HG03039 (cell line): Measurements from ENCODE around the gene HBG1.
A peak's percentile ranks its signal among the peaks of the same experiment; 100 is the strongest.
"Not testable (repeated sequence)": the region's sequence is repeated elsewhere in the genome, so short reads cannot be mapped to it uniquely, and the experiment has no call there.

Experiments used
- ATAC-seq: cut with Tn5 transposase; IDR thresholded peaks from one replicate; pipeline ENCODE4 v1.9.1; 2021; ENCODE audit warnings: mild to moderate bottlenecking, moderate library complexity; ENCODE audit not compliant: unreplicated experiment

HBG1 gene

DNA sequence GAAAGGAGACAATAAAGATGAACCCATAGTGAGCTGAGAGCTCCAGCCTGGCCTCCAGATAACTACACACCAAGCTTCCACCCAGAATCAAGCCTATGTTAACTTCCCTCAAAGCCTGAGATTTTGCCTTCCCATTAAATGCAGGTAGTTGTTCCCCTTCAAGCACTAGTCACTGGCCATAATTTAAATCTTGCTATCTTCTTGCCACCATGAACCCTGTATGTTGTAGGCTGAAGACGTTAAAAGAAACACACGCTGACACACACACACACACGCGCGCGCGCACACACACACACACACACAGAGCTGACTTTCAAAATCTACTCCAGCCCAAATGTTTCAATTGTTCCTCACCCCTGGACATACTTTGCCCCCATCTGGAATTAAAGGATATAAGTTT, 1.2 kb downstream of the HBG1 start:
- not testable (repeated sequence) for ATAC-seq

GRCh38 chr11:5247472-5248192, 2.0 kb downstream of the HBG1 start:
- ATAC-seq = no peak

GRCh38 chr11:5246772-5247471, 2.7 kb downstream of the HBG1 start:
- no peak for ATAC-seq

- no peak for ATAC-seq
These were observed 4.5 kb downstream of the HBG1 start for GRCh38 chr11:5245155-5245554.

DNA sequence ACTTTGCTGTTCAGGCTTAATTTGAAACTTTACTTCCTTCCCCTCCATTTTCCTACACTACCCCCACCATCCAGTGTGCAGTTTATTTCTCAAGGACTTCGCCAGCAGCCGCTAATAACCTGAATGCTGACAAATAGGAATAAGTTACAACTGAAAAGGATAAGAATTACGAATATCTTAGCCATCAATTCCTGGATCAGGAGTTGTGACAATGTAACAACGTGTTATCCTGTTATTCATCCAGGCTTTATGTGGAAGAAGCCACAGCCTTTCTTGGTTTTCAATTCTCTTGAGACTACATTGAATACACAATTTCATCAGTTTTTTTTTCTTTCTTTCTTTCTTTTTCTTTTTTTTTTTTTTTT, 5.9 kb downstream of the HBG1 start:
- no peak for ATAC-seq

DNA sequence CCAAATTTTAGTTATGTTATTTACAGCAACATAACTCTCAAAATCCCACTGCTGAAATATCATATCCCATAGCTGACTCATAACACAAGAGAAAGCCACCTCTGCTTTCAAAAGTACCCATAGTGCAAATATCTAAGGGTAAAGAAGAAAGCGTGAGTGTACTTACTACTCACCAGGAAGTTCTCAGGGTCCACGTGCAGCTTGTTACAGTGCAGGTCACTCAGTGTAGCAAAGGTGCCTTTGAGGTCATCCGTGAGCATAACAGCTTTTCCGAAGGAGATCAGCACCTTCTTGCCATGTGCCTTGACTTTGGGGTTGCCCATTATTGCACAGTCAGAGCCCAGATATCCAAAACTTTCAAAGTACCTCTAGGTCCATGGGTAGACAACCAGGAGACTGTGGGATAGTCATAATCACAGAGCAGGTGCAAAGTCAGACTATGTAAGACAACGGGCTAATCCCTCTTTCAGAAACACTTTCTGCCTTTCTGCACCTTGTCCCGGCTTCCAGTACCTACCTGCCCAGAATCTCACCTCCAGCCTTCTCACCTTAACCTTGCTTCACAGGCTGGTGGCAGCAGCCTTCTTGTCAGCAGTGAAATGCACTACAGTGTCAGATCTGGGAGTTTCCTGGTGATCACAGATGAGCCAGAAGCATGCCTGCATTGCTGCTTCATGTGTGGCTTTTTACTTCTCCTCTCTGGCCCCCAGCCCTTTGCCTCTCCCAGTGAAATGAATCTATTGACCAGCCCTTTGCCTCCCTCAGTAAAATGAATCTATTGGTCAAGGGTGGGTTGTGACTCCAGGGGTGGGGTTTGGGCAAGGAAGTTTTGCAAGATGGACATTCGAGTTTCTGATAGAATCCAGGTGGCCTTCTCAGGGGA, 6.5 kb downstream of the HBG1 start:
- ATAC-seq = no peak

- no peak for ATAC-seq
These were observed 7.4 kb downstream of the HBG1 start for GRCh38 chr11:5242208-5242607.

DNA sequence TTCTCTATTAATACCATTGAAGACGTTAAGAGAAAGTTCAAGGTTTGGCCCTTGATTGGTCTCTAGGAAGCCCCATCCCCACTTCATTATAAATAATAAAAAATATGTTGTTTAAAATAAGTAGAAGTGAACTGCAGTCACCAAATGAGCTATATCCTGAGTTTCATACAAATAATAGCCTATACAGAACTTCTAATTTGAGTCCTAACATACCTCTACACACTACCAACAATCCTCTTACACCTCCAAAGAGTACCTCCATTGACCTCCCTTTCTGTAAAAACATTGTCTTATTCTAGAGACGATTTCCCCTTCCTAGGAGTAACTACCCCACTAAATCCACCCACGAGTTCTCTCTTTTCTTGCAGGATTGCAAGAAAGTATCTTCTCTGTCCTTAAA, 8.2 kb downstream of the HBG1 start:
- ATAC-seq = no peak

GRCh38 chr11:5240458-5240857, 9.2 kb downstream of the HBG1 start:
- ATAC-seq = no peak

DNA sequence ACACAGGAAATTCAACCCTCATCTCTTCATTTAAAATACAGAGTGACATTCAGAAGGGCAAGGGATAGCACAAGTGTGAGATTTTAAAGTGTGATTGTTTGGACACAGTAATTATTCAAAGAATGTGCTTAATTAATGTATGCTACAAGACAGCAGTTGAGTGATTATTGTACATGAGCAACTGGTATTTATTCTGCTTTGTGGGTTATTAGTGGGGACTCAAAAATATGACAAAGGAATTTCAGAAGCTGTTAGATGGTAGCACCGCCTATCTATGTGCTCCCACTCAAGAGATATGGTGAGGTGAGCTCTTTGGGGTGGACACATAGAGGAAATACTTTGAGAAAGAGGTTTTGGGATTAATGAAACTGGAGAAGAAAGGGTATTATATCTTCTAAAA, 9.6 kb downstream of the HBG1 start:
- no peak for ATAC-seq

- no peak for ATAC-seq
These were observed 10.6 kb downstream of the HBG1 start for GRCh38 chr11:5239046-5239445.

DNA sequence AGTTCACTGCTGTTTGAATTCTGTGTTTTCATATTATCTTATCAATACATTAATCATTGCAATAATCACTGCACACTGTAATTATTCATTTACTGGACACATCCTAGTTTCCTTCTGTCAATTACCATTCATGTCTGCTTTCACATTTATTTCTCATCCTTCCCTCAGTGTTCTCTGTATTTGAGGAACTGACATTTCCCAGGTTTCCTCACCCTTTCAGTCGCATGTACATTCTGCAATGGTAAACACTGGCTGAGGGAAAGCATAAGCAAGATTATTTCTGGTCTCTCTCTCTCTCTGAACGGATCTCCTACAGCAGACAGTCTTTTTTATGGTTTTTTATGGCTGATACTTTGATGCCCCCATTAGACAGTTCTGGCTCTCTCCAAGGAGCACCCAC, 11.2 kb downstream of the HBG1 start:
- ATAC-seq = no peak

GRCh38 chr11:5237420-5237819, 12.2 kb downstream of the HBG1 start:
- no peak for ATAC-seq

DNA sequence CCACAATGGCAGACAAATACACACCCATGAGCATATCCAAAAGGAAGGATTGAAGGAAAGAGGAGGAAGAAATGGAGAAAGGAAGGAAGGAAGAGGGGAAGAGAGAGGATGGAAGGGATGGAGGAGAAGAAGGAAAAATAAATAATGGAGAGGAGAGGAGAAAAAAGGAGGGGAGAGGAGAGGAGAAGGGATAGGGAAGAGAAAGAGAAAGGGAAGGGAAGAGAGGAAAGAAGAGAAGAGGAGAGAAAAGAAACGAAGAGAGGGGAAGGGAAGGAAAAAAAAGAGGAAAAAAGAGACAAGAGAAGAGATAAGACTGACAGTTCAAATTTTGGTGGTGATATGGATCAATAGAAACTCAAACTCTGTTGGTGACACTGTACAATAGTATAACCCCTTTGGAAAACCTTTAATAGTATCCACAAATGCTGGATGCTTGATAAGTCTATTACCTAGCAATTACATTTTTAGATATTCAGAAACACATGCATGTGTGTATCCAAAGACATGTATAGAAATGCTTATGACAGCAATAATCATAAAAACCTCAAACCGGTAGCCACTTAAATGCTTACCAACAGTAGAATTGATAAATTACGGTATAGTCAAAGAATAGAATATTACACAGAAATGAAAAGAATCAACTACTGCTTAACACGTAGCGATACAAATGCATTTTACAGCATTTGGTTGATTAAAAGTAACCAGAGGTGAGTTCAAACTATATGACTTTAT, 14.1 kb downstream of the HBG1 start:
- ATAC-seq = no peak

DNA sequence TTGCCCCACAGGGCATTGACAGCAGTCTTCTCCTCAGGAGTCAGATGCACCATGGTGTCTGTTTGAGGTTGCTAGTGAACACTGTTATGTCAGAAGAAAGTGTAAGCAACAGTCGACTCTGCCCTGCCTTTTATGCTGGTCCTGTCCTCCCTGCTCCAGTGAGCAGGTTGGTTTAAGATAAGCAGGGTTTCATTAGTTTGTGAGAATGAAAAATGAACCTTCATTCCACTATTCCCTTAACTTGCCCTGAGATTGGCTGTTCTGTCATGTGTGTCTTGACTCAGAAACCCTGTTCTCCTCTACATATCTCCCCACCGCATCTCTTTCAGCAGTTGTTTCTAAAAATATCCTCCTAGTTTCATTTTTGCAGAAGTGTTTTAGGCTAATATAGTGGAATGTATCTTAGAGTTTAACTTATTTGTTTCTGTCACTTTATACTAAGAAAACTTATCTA, 15.2 kb downstream of the HBG1 start, which contains the start of gene HBD:
HBD (minus strand) TSS at position 103 of the 454 bp plus-strand sequence; CDS start at position 53, 50 bp downstream.
- peak; percentile 76 for ATAC-seq

DNA sequence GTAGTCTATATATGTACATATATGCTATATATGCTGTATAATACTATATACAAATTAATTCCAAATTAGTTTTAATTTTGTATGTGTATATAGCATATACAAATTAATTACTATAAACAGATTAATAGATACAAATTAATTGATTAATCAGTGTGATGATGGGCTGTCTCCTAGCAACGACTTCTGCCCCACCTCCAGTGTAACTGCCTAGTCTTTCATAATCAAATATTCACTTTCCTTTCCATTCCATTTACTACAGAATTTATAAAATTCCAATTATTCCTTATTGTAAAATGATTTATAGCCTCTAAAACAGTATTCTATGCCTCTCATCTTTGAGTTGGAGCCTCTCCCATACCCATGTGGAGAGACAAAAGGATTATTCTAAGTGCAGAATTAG, 16.4 kb downstream of the HBG1 start:
- no peak for ATAC-seq

DNA sequence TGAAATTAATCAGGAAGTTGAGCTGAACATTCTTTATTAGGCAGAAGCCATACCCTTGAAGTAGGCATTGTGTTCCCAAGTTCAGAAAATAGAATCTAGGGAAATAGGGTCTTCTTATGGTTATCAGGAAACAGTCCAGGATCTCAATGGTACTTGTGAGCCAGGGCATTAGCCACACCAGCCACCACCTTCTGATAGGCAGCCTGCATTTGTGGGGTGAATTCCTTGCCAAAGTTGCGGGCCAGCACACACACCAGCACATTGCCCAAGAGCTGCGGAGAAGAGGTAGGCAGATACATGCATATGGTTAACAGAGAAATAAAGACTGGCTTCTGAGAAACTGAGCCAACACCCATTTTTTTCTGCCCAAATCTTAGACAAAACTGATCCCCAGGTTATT, 16.8 kb downstream of the HBG1 start:
- ATAC-seq = no peak

DNA sequence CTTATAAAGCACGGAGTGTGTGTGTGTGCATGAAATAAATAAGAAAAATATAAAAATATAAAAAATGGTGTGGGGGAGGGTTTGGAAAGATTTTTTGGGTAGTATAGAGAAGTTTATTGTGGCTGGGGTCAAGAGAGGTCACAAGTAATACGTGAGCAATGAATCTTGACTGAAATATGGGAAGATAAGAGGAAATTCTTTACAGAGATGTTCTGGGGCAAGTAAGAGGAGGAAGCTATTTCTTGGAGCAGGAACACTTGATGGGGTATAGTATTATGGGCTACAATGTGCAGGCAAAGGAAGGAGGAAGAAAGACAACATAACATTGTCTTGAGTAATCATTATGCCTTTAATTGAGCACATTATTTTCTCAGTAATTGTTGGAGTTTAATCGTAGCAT, 17.5 kb downstream of the HBG1 start:
- no peak for ATAC-seq

DNA sequence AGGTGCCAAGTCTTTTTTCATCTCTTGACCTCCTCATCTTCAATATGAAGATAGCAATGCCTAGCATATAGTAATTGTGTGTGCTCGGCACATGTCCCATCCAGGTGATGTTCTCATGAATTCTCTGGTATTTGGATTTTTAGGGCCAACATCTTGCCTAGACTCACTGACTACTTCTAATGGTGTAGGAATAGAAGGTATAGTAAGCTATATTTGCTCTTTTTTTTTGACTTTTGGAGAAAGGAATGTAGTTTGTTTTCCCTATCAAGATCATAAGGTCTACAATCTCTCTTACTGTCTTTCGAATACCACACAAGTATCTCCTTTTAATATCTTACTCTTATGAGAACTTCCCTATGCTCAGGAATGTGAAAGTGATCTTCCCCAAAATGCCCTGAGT, 18.5 kb downstream of the HBG1 start:
- no peak for ATAC-seq

- ATAC-seq = no peak
These were observed 19.4 kb downstream of the HBG1 start for GRCh38 chr11:5230266-5230665.

DNA sequence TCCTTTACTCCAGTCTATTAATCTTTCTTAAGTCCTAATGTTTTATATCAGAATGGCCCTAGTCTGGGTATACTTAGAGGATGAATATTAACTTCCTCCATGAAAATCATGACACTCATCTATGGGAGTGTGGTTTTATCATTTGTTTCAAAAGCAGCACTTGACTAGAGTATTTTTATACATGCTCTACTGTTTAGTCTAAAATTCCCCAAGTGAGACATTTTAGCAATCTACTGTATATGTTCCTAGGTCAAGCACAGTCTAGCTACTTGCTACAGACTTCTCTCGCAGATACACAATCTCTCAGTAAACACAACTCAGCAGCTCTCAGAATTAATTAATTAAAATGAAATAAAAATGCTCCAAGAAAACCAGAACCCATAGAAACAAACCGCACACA, 19.9 kb downstream of the HBG1 start:
- ATAC-seq = no peak
